Measurements from ENCODE around the gene ADAM20.
A peak's percentile ranks its signal among the peaks of the same experiment; 100 is the strongest.

Gene ADAM20

GRCh38 chr14:70534904-70535303, at the start of gene ADAM20:
Gene ADAM20 (minus strand): TSS chr14:70535004. CDS start chr14:70524757, 10,247 bp downstream.
- Mint-ChIP-seq H3K27ac (no peak within 1 kb of the TSS), H3K4me3 (no peak within 1 kb of the TSS), H3K4me1 (peaks cover 3 to 25% of the 10 kb centered on the region in 2 donors), H3K9me3 (peaks cover 10 to 13% of the 10 kb centered on the region in 2 donors), H3K27me3 (no peaks in the 10 kb centered on the region), H3K36me3 (peaks cover 39 to 52% of the 10 kb centered on the region in 2 donors)
- ATAC-seq (replicated peaks) = no peak
- no peak for DNase-seq

GRCh38 chr14:70576891-70577290, 42.1 kb upstream of the ADAM20 start:
- no peaks in the 10 kb centered on the region for H3K27me3 Mint-ChIP-seq
- peaks cover 0 to 8% of the 10 kb centered on the region in 2 donors for H3K9me3 Mint-ChIP-seq
- H3K36me3 Mint-ChIP-seq = peaks cover 52 to 67% of the 10 kb centered on the region in 2 donors
- H3K4me3 Mint-ChIP-seq = no peak overlapping the region
- no peak overlapping the region for H3K27ac Mint-ChIP-seq
- ATAC-seq (replicated peaks) (no peak), DNase-seq (no peak)
- peaks cover 0 to 4% of the 10 kb centered on the region in 2 donors for H3K4me1 Mint-ChIP-seq

DNA sequence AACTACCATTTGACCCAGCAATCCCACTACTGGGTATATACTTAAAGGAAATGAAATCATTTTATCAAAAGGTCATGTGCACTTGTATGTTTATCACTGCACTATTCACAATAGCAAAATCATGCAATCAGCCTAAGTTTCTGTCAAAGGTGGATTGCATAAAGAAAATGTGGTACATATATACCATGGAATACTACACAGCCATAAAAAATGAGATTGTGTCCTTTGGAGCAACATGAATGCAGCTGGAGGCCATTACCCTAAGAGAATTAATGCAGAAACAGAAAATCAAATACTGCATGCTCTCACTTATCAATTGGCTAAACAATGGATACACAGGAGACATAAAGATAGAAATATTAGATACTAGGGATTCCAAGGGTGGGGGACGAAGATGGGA, 38.2 kb upstream of the ADAM20 start:
- no peak for ATAC-seq (replicated peaks)
- H3K27me3 Mint-ChIP-seq = no peaks in the 10 kb centered on the region
- H3K27ac Mint-ChIP-seq = no peak overlapping the region
- peaks cover 56 to 74% of the 10 kb centered on the region in 2 donors for H3K36me3 Mint-ChIP-seq
- DNase-seq = no peak
- H3K4me3 Mint-ChIP-seq = no peak overlapping the region
- H3K4me1 Mint-ChIP-seq = peaks cover 9 to 14% of the 10 kb centered on the region in 2 donors
- H3K9me3 Mint-ChIP-seq = peaks cover 6 to 15% of the 10 kb centered on the region in 2 donors

GRCh38 chr14:70571139-70571538, 36.3 kb upstream of the ADAM20 start:
- H3K4me3 Mint-ChIP-seq = no peak overlapping the region
- ATAC-seq (replicated peaks) (no peak), DNase-seq (no peak)
- no peaks in the 10 kb centered on the region for H3K27me3 Mint-ChIP-seq
- peaks cover 5 to 17% of the 10 kb centered on the region in 2 donors for H3K4me1 Mint-ChIP-seq
- H3K9me3 Mint-ChIP-seq = peaks cover 8 to 18% of the 10 kb centered on the region in 2 donors
- no peak overlapping the region for H3K27ac Mint-ChIP-seq
- H3K36me3 Mint-ChIP-seq = peaks cover 64 to 84% of the 10 kb centered on the region in 2 donors

DNA sequence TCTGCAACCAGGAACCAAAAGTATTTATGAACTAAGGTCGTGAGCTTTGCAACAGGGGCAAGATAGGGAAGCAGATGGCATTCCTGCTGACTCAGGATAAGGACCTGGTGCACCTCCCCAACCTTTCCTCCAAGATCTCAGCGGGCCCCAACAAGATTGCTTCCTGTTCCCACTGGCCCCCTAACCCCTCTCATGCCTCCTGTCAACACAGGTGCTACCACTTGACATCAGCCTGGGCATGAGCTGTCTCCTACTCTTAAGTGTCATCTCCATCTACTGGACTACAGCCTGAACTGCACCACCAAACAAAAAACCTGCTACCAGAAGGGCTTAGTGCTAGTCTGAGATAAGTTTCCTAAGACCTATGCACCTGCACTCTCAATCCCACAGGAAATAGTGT, 33.0 kb upstream of the ADAM20 start:
- no peaks in the 10 kb centered on the region for H3K27me3 Mint-ChIP-seq
- peaks cover 15 to 27% of the 10 kb centered on the region in 2 donors for H3K9me3 Mint-ChIP-seq
- H3K36me3 Mint-ChIP-seq = peaks cover 77 to 94% of the 10 kb centered on the region in 2 donors
- ATAC-seq (replicated peaks) = peak; percentile 66 to 76
- no peak overlapping the region for H3K4me3 Mint-ChIP-seq
- peaks cover 5 to 17% of the 10 kb centered on the region in 2 donors for H3K4me1 Mint-ChIP-seq
- DNase-seq = no peak
- H3K27ac Mint-ChIP-seq = peak overlapping the region; percentile 10

DNA sequence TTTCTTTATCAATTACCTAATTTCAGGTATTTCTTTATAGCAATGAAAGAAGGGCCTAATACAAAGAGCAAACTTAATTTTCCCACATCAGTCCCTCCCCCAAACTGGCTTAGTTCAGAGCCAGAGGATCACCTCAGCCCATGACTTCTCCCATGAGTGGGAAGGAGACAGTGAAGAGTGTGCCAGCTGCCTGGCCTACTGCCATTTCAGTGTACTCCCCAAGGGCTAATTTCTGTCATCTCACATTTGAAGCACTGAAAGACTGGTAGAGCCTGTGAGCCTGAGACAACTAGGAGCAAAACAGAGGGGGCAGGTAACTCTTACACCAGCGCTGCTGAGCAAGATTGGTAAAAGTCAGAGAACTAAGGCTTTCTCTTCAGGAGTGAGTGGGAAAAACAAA, 29.1 kb upstream of the ADAM20 start:
- Mint-ChIP-seq H3K4me1 (peaks cover 0 to 5% of the 10 kb centered on the region in 2 donors), H3K27me3 (no peaks in the 10 kb centered on the region), H3K36me3 (peaks cover 73 to 90% of the 10 kb centered on the region in 2 donors), H3K27ac (no peak overlapping the region), H3K4me3 (no peak overlapping the region), H3K9me3 (peaks cover 25 to 35% of the 10 kb centered on the region in 2 donors)
- no peak for DNase-seq
- ATAC-seq (replicated peaks) = no peak

DNA sequence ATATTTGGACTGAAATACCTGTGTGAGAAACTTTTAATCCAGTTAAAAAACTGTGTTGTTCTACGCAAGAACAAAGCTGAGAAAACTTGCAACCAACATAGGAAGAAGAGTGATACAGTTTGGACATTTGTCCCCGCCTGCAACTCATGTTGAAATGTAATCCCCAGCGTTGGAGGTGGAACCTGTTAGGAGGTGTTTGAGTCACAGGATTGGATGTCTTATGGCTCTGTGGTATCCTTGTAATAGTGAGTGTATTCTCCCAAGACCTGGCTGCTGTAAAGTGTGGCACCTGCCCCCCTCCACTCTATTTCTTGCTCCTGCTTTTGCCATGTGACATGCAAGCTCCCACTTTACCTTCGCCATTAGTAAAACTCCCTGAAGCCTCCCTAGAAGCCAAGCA, 28.6 kb upstream of the ADAM20 start:
- no peak for DNase-seq
- Mint-ChIP-seq H3K4me3 (no peak overlapping the region), H3K4me1 (peaks cover 0 to 5% of the 10 kb centered on the region in 2 donors), H3K27ac (no peak overlapping the region), H3K36me3 (peaks cover 73 to 89% of the 10 kb centered on the region in 2 donors), H3K9me3 (peaks cover 25 to 35% of the 10 kb centered on the region in 2 donors), H3K27me3 (no peaks in the 10 kb centered on the region)
- no peak for ATAC-seq (replicated peaks)

GRCh38 chr14:70558356-70558755, 23.6 kb upstream of the ADAM20 start:
- no peak for ATAC-seq (replicated peaks)
- Mint-ChIP-seq H3K4me3 (no peak overlapping the region), H3K27ac (no peak overlapping the region)

DNA sequence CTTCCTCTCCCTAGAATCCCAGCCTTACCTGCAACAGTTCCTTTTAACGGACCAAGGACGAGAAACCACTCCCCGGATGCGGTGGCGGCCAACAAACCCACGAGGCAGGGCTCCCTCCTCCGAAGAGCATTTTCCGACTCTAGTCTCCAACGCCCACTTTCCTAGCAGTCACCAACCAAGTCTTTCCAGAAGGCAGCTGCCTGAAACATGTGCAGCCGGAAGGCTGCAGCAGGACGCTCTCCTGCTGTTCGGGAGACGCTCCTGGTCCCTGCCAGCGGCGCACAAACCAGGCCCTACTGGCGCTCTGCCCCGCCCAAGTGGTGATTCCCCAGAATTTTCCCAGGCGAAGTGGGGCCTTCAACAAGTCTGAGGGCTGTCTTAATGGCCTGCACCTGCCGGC, 21.1 kb upstream of the ADAM20 start:
- Mint-ChIP-seq H3K4me3 (peak overlapping the region; percentile 21 to 33), H3K9me3 (peaks cover 4 to 6% of the 10 kb centered on the region in 2 donors), H3K4me1 (peaks cover 0 to 10% of the 10 kb centered on the region in 2 donors), H3K27me3 (no peaks in the 10 kb centered on the region), H3K27ac (no peak overlapping the region), H3K36me3 (peaks cover 25 to 39% of the 10 kb centered on the region in 2 donors)
- DNase-seq (no peak), ATAC-seq (replicated peaks) (no peak)

More at GRCh38 chr14:70558356-70558755, 23.6 kb upstream of the ADAM20 start:
- H3K9me3 Mint-ChIP-seq = peaks cover 20% of the 10 kb centered on the region in 2 donors
- H3K4me1 Mint-ChIP-seq = peaks cover 0 to 10% of the 10 kb centered on the region in 2 donors
- no peaks in the 10 kb centered on the region for H3K27me3 Mint-ChIP-seq
- DNase-seq = no peak
- H3K36me3 Mint-ChIP-seq = peaks cover 50 to 61% of the 10 kb centered on the region in 2 donors

DNA sequence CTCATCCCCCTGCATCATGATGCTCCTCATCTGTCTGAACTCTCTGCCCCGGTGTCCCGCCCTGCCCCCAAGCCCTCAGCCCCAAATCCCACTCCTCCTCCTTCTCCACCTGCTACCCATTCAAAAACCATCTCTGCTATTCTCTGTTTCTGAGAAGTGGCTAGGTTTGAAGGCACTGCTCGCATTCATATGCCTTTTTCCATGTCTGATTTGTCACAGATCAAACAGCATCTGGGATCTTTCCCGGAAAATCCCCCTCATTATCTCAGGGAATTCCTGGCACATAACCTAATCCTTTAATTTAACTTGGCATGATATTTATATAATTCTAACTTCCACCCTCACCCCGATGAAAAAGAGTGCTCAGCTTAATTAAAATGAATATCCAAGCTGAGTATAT, 3.3 kb upstream of the ADAM20 start:
- Mint-ChIP-seq H3K4me1 (peaks cover 3 to 27% of the 10 kb centered on the region in 2 donors), H3K4me3 (no peak overlapping the region), H3K9me3 (peaks cover 5 to 8% of the 10 kb centered on the region in 2 donors), H3K27me3 (no peaks in the 10 kb centered on the region), H3K36me3 (peaks cover 20 to 31% of the 10 kb centered on the region in 2 donors), H3K27ac (no peak overlapping the region)
- DNase-seq (no peak), ATAC-seq (replicated peaks) (no peak)

- Mint-ChIP-seq H3K4me1 (peaks cover 3 to 27% of the 10 kb centered on the region in 2 donors), H3K27ac (no peak overlapping the region), H3K36me3 (peaks cover 29 to 41% of the 10 kb centered on the region in 2 donors), H3K4me3 (no peak overlapping the region), H3K27me3 (no peaks in the 10 kb centered on the region), H3K9me3 (peaks cover 5 to 11% of the 10 kb centered on the region in 2 donors)
- ATAC-seq (replicated peaks) = no peak
- no peak for DNase-seq
Measured at GRCh38 chr14:70536830-70537229, 2.0 kb upstream of the ADAM20 start.

- Mint-ChIP-seq H3K9me3 (peaks cover 5 to 6% of the 10 kb centered on the region in 2 donors), H3K36me3 (peaks cover 22 to 29% of the 10 kb centered on the region in 2 donors), H3K4me1 (no peaks in the 10 kb centered on the region), H3K27ac (no peak overlapping the region), H3K4me3 (no peak overlapping the region), H3K27me3 (no peaks in the 10 kb centered on the region)
- ATAC-seq (replicated peaks) (no peak), DNase-seq (no peak)
Measured at GRCh38 chr14:70530417-70530816, 4.4 kb downstream of the ADAM20 start.

DNA sequence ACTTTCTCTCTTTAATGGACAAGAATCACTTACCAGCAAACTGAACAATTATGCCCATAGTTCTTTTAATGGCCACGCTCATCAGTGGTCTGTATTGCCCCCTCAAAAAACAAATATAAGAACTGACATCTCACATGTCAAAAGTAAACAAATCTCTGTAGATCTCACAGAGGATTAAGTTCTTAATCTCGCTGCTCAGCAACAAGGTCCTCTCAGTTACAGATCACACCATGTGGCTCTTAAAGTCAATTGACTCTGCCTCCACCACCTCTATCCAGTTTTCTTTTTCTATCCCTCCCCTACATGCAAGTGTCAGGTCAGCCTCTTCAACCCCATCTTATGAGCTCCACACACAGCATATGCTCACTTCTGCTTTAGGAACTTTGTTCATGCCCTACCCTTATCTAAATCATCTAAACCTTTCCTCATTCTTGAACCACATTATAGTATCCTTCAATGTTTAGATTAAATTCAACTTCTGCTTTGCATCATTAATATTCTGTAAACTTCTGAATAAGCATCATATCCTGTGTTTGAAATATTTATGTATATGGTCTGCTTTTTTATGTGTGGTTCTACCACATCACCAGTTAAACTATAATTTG, 7.2 kb downstream of the ADAM20 start:
- DNase-seq = no peak
- H3K27ac Mint-ChIP-seq = no peak overlapping the region
- H3K4me3 Mint-ChIP-seq = no peak overlapping the region
- no peaks in the 10 kb centered on the region for H3K27me3 Mint-ChIP-seq
- H3K4me1 Mint-ChIP-seq = no peaks in the 10 kb centered on the region
- peaks cover 29 to 40% of the 10 kb centered on the region in 2 donors for H3K36me3 Mint-ChIP-seq
- ATAC-seq (replicated peaks) = no peak
- H3K9me3 Mint-ChIP-seq = peaks cover 2 to 5% of the 10 kb centered on the region in 2 donors

GRCh38 chr14:70525691-70526090, 9.1 kb downstream of the ADAM20 start:
- DNase-seq = no peak
- H3K4me1 Mint-ChIP-seq = no peaks in the 10 kb centered on the region
- H3K9me3 Mint-ChIP-seq = peaks cover 2 to 4% of the 10 kb centered on the region in 2 donors
- H3K36me3 Mint-ChIP-seq = peaks cover 25 to 34% of the 10 kb centered on the region in 2 donors
- no peak overlapping the region for H3K4me3 Mint-ChIP-seq
- no peak for ATAC-seq (replicated peaks)
- no peaks in the 10 kb centered on the region for H3K27me3 Mint-ChIP-seq
- H3K27ac Mint-ChIP-seq = no peak overlapping the region

DNA sequence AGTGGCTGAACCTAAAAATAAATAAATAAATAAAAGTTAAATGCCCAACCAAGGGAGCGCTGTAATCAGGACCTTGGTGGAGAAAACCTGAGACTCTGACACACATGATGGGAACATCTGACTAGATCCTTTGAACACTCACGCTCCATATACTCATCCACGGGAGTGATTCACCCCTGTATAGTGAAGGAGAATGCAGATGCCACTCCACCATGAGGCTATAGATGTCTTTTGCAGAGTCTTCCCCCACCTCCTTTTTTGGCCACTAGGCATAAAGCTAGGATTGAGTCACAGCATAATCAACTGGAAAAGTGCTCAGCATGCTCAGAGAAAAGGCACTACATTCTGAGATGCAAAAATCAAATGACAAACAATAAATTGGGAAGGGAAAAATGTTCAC, 19.0 kb downstream of the ADAM20 start:
- Mint-ChIP-seq H3K36me3 (peaks cover 13 to 27% of the 10 kb centered on the region in 2 donors), H3K27ac (no peak overlapping the region), H3K4me1 (peaks cover 0 to 5% of the 10 kb centered on the region in 2 donors), H3K27me3 (no peaks in the 10 kb centered on the region), H3K4me3 (no peak overlapping the region), H3K9me3 (peaks cover 8 to 14% of the 10 kb centered on the region in 2 donors)
- no peak for ATAC-seq (replicated peaks)
- no peak for DNase-seq
